ENCODE measurements around the gene NTM.

DNA sequence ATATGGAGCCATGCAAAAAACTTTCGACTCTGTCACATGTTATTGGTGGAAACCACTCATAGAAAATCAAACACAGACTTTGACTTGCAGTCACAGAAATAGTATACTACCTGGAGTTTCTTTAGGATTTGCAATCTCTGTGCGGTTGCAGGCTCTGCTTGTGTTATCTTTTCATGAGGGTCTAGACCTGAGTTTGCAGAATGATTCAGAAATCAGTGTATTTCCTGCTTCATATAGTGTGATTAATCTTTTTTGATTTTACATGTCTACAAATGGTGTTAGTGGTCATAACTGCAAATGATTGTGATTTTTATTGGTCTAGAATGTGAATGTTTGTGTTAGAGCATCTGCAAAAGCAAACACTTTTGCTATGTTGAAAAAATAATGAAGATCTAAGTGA, 690.2 kb downstream of the NTM start:
- TF ChIP-seq, protein P1, sequence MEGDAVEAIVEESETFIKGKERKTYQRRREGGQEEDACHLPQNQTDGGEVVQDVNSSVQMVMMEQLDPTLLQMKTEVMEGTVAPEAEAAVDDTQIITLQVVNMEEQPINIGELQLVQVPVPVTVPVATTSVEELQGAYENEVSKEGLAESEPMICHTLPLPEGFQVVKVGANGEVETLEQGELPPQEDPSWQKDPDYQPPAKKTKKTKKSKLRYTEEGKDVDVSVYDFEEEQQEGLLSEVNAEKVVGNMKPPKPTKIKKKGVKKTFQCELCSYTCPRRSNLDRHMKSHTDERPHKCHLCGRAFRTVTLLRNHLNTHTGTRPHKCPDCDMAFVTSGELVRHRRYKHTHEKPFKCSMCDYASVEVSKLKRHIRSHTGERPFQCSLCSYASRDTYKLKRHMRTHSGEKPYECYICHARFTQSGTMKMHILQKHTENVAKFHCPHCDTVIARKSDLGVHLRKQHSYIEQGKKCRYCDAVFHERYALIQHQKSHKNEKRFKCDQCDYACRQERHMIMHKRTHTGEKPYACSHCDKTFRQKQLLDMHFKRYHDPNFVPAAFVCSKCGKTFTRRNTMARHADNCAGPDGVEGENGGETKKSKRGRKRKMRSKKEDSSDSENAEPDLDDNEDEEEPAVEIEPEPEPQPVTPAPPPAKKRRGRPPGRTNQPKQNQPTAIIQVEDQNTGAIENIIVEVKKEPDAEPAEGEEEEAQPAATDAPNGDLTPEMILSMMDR (IDR thresholded peaks at IDR 0.05; ENCODE audit: poor library complexity, severe bottlenecking): no peak
- TF ChIP-seq EZH2 (IDR thresholded peaks at IDR 0.05; ENCODE audit: borderline replicate concordance, insufficient read depth, low read length, poor library complexity, severe bottlenecking) (no peak), POLR2AphosphoS5 (IDR thresholded peaks at IDR 0.05) (no peak), EP300 (conservative IDR thresholded peaks at IDR 0.05; ENCODE audit: poor library complexity, severe bottlenecking) (no peak)

Data from neural cell (in vitro differentiated cells).